ENCODE data around the gene TTC21A.
A peak's percentile ranks its signal among the peaks of the same experiment; 100 is the strongest.

TTC21A gene

GRCh38 chr3:39122813-39123212, 15.3 kb downstream of the TTC21A start:
- no peak for DNase-seq

GRCh38 chr3:39124876-39125840, 17.7 kb downstream of the TTC21A start:
- DNase-seq: no peak

GRCh38 chr3:39125841-39126500, 18.5 kb downstream of the TTC21A start:
- DNase-seq: no peak

GRCh38 chr3:39126532-39127071, 19.1 kb downstream of the TTC21A start:
- peak in 1 of 2 donors; percentile 50 for DNase-seq

- no peak for DNase-seq
Measured at GRCh38 chr3:39127269-39127907, 19.9 kb downstream of the TTC21A start.

GRCh38 chr3:39127908-39128304, 20.4 kb downstream of the TTC21A start:
- no peak for DNase-seq

GRCh38 chr3:39128951-39129350, 21.5 kb downstream of the TTC21A start:
- DNase-seq: no peak

- DNase-seq: no peak
Measured at GRCh38 chr3:39130026-39130425, 22.5 kb downstream of the TTC21A start.

- DNase-seq: no peak
Measured at GRCh38 chr3:39130693-39131265, 23.3 kb downstream of the TTC21A start.

GRCh38 chr3:39132096-39133092, 24.9 kb downstream of the TTC21A start:
- DNase-seq: peak in 1 of 2 donors; percentile 4

GRCh38 chr3:39133093-39133490, 25.6 kb downstream of the TTC21A start:
- DNase-seq: peak in 1 of 2 donors; percentile 9

GRCh38 chr3:39133822-39134221, 26.3 kb downstream of the TTC21A start:
- peak in 1 of 2 donors; percentile 9 for DNase-seq

GRCh38 chr3:39134305-39134704, 26.8 kb downstream of the TTC21A start:
- no peak for DNase-seq

GRCh38 chr3:39135170-39135805, 27.8 kb downstream of the TTC21A start:
- peak in 1 of 2 donors; percentile 14 for DNase-seq

GRCh38 chr3:39136533-39137434, 29.3 kb downstream of the TTC21A start:
- peak in 1 of 2 donors; percentile 25 for DNase-seq

GRCh38 chr3:39137435-39137936, 30.0 kb downstream of the TTC21A start:
- peak in 1 of 2 donors; percentile 31 for DNase-seq

- peak in 1 of 2 donors; percentile 34 for DNase-seq
Measured at GRCh38 chr3:39137991-39138803, 30.7 kb downstream of the TTC21A start.

GRCh38 chr3:39138804-39139415, 31.4 kb downstream of the TTC21A start:
- peak in 1 of 2 donors; percentile 27 for DNase-seq

Measured in CD4-positive, alpha-beta T cell treated with Interleukin-4 for 1 hour (primary cell).